NB4 (cell line): ENCODE measurements around the gene HAPLN2.

Source experiments
- CTCF ChIP-seq: IDR thresholded peaks from one replicate; pipeline ENCODE4 v1.5.1; 2012; ENCODE audit warnings: low read depth, low read length
- MAX ChIP-seq: IDR thresholded peaks from 2 replicates; pipeline ENCODE4 v1.6.1; 2011; ENCODE audit warnings: low read depth, low read length
- MYC ChIP-seq: IDR thresholded peaks from 2 replicates; pipeline ENCODE4 v1.6.1; 2011; ENCODE audit warnings: low read depth, low read length
- POLR2A ChIP-seq: IDR thresholded peaks from 2 replicates; pipeline ENCODE4 v1.6.1; 2011; ENCODE audit warnings: mild to moderate bottlenecking; ENCODE audit not compliant: insufficient read length; ENCODE audit errors: extremely low read depth

GRCh38 chr1:156652992-156653355 lies 33.8 kb downstream of the HAPLN2 start:
- TF ChIP-seq MAX (no peak), CTCF (no peak), MYC (no peak), POLR2A (no peak)
